Measurements from ENCODE around the gene BBS9.

Gene BBS9

GRCh38 chr7:33503736-33504135 is 374.4 kb downstream of the BBS9 start:
- H3K27me3 ChIP-seq = no peaks in the 10 kb centered on the region
- no peak overlapping the region for H3K4me3 ChIP-seq (ENCODE audit: low read depth in 1 of 2, low read length in 1 of 2)
- no peak overlapping the region for H3K27ac ChIP-seq
- peaks cover 0 to 21% of the 10 kb centered on the region in 2 experiments for H3K4me1 ChIP-seq (ENCODE audit: control insufficient read depth in 1 of 2, insufficient read depth in 1 of 2, low read depth in 1 of 2, low read length in 1 of 2)
- H3K9me3 ChIP-seq = no peaks in the 10 kb centered on the region
- TF ChIP-seq CTCF (IDR thresholded peaks at IDR 0.05) = no peak
- no peaks in the 10 kb centered on the region for H3K36me3 ChIP-seq

GRCh38 chr7:33504266-33504665 is 374.9 kb downstream of the BBS9 start:
- H3K4me1 ChIP-seq (ENCODE audit: control insufficient read depth in 1 of 2, insufficient read depth in 1 of 2, low read depth in 1 of 2, low read length in 1 of 2) = peaks cover 0 to 16% of the 10 kb centered on the region in 2 experiments

GRCh38 chr7:33509206-33509605 is 379.8 kb downstream of the BBS9 start:
- Histone ChIP-seq H3K36me3 (no peaks in the 10 kb centered on the region), H3K9me3 (no peaks in the 10 kb centered on the region), H3K27me3 (no peaks in the 10 kb centered on the region), H3K27ac (no peak overlapping the region), H3K4me3 (ENCODE audit: low read depth in 1 of 2, low read length in 1 of 2) (no peak overlapping the region), H3K4me1 (ENCODE audit: control insufficient read depth in 1 of 2, insufficient read depth in 1 of 2, low read depth in 1 of 2, low read length in 1 of 2) (no peaks in the 10 kb centered on the region)
- TF ChIP-seq CTCF (IDR thresholded peaks at IDR 0.05) = no peak

More at GRCh38 chr7:33504266-33504665, 374.9 kb downstream of the BBS9 start:
- TF ChIP-seq CTCF (IDR thresholded peaks at IDR 0.05) = no peak
- H3K27ac ChIP-seq = no peak overlapping the region
- H3K9me3 ChIP-seq = no peaks in the 10 kb centered on the region
- no peak overlapping the region for H3K4me3 ChIP-seq (ENCODE audit: low read depth in 1 of 2, low read length in 1 of 2)
- H3K36me3 ChIP-seq = no peaks in the 10 kb centered on the region
- H3K27me3 ChIP-seq = no peaks in the 10 kb centered on the region

GRCh38 chr7:33511778-33512177 is 382.4 kb downstream of the BBS9 start:
- Histone ChIP-seq H3K9me3 (no peaks in the 10 kb centered on the region), H3K36me3 (no peaks in the 10 kb centered on the region), H3K4me3 (ENCODE audit: low read depth in 1 of 2, low read length in 1 of 2) (no peak overlapping the region), H3K27me3 (no peaks in the 10 kb centered on the region), H3K27ac (no peak overlapping the region), H3K4me1 (ENCODE audit: control insufficient read depth in 1 of 2, insufficient read depth in 1 of 2, low read depth in 1 of 2, low read length in 1 of 2) (no peaks in the 10 kb centered on the region)
- TF ChIP-seq CTCF (IDR thresholded peaks at IDR 0.05) = no peak

GRCh38 chr7:33516568-33516967 is 387.2 kb downstream of the BBS9 start:
- Histone ChIP-seq H3K27ac (no peak overlapping the region), H3K9me3 (no peaks in the 10 kb centered on the region), H3K36me3 (no peaks in the 10 kb centered on the region)

More at GRCh38 chr7:33516568-33516967, 387.2 kb downstream of the BBS9 start:
- no peaks in the 10 kb centered on the region for H3K27me3 ChIP-seq
- TF ChIP-seq CTCF (IDR thresholded peaks at IDR 0.05) = no peak
- H3K4me1 ChIP-seq (ENCODE audit: control insufficient read depth in 1 of 2, insufficient read depth in 1 of 2, low read depth in 1 of 2, low read length in 1 of 2) = peaks cover 0 to 5% of the 10 kb centered on the region in 2 experiments
- H3K4me3 ChIP-seq (ENCODE audit: low read depth in 1 of 2, low read length in 1 of 2) = no peak overlapping the region
